ENCODE measurements around the gene TFG.
"Not testable (repeated sequence)": the region's sequence is repeated elsewhere in the genome, so short reads cannot be mapped to it uniquely, and the experiment has no call there.

The TFG gene

GRCh38 chr3:100708989-100709841, at the start of gene TFG:
TFG (plus strand) TSS chr3:100709494; CDS start chr3:100713686, 4,192 bp downstream.
- peak; percentile 98 for DNase-seq (ENCODE audit: low spot score)

DNA sequence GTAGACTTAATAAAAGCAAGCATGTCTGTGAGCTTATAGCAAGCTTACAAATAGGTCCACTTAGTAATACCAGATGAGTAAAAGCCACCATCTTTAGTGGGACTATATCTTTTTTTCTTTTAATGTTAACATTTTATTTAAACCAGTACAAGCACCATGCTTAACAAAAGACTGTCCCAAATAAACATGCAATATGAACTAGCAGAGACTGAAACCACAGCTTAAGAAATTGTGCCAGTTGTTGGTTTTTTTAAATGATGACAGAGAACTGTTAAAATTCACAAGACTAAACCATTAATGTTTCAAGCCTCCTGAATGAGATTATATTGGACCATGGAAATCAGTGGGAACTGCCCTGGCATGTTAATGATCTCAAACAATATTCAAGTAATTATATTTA, 48.0 kb upstream of the TFG start:
- not testable (repeated sequence) for DNase-seq (ENCODE audit: low spot score)

- no peak for DNase-seq (ENCODE audit: low spot score)
Observed at GRCh38 chr3:100662113-100662823, 47.0 kb upstream of the TFG start.

GRCh38 chr3:100665230-100665629, 44.1 kb upstream of the TFG start:
- no peak for DNase-seq (ENCODE audit: low spot score)

GRCh38 chr3:100666699-100667098, 42.6 kb upstream of the TFG start:
- DNase-seq (ENCODE audit: low spot score) = not testable (repeated sequence)

DNA sequence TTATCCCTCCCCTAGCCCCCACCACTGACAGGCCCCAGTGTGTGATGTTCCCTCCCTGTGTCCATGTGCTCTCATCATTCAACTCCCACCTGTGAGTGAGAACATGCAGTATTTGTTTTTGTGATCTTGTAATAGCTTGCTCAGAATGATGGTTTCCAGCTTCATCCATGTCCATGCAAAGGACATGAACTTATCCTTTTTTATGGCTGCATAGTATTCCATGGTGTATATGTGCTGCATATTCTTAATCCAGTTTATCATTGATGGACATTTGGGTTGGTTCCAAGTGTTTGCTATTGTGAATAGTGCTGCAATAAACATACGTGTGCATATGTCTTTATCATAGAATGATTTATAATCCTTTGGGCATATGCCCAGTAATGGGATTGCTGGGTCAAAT, 42.0 kb upstream of the TFG start:
- DNase-seq (ENCODE audit: low spot score) = not testable (repeated sequence)

GRCh38 chr3:100670995-100671394, 38.3 kb upstream of the TFG start:
- not testable (repeated sequence) for DNase-seq (ENCODE audit: low spot score)

GRCh38 chr3:100681496-100681895, 27.8 kb upstream of the TFG start:
- DNase-seq (ENCODE audit: low spot score) = no peak

DNA sequence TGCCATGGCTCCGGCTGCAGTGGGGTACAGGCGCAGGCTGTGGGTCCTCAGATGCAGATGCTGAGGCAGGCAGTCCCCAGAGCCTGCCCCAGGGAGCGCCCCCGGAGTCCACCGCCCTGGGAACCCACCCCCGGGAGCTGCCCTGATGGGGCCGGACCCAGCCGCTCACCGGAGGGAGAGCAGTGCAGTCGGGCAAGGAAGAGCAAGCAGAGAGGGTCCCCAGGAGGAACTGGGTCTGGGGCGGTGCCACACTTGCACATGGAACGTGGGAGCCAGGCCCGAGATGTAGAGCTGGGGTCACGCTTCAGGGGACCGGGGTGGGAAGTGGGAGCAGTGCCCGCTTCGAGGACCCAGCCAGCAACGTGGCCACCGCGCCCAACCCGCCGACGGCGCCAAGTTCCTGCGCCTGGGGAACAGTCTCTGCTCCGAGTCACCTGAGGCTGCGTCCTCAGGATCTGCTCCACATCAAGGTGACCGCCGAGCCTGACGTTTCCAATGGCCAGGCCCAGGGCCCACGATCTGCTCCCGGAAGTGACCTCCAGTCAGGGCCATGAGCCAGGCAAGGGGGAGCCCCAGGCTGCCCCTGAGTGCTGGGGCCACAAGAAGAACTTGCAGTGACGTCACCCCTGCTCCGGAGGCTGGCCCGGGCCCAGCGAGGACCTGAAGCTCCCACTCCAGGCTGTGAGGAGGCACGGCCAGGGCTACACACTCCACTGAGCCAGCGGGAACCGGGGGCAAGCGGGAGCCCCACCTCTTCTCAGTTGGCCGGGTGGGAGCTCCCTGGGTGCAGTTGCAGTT, 27.0 kb upstream of the TFG start:
- DNase-seq (ENCODE audit: low spot score) = no peak

GRCh38 chr3:100682854-100683760, 26.2 kb upstream of the TFG start:
- DNase-seq (ENCODE audit: low spot score) = no peak

DNA sequence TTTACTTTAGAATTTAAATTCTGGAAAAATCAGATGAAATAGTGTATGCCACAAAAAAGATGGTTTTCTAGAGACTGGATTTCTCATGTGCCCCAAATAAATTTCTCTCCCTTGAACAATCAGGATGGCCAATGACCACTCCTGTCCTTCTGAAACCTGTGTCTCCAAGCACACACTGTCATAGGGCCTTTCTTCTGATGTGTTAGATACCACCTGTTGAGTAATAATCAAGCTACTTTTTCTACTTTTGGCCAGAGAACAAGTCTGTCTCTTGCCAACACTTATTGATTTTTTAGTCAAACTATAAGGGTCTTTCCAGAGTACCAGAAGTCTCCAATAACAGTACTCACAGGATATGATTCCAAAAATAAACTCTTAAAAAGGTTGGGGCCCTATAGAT, 16.1 kb upstream of the TFG start:
- DNase-seq (ENCODE audit: low spot score) = no peak

DNA sequence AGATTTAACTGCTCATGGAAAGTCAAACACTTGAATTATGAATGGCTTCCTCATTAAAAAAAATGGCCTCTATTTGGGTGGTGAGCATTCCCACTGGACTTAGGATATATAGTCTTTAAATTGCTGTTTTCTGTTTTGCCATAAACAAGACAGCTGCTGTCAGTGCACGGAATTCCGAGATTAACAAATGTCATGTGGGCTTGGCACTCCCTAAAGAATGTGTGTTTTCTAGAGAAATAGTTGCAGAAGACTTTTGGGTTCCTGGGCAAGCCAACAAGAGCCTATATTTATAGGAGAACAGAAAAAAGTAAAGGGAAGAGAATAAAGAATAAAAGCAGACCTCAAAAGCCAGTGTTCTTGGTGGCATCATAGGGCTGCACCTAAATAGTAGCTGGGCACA, 13.6 kb upstream of the TFG start:
- DNase-seq (ENCODE audit: low spot score) = no peak

DNA sequence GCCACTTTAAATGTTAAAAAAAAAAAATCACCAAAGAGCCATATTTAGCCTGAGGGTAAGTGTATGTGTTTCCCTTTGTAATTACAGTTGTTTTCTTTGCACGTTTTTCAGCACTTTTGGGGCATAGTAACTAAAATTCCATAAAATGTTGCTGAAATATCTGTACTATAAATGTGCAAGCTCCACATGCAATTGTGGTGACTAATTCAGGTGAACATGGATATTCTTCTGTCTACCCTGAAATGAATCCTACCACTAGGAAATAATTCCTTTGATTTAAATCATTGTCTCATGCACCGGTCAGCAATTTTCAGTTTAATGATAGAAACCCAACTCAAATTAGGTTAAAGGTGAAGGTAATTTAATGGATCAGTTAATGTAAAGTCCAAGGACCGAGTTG, 13.1 kb upstream of the TFG start:
- DNase-seq (ENCODE audit: low spot score) = no peak

GRCh38 chr3:100697172-100697571, 12.1 kb upstream of the TFG start:
- DNase-seq (ENCODE audit: low spot score) = no peak

GRCh38 chr3:100697723-100698285, 11.5 kb upstream of the TFG start:
- no peak for DNase-seq (ENCODE audit: low spot score)

DNA sequence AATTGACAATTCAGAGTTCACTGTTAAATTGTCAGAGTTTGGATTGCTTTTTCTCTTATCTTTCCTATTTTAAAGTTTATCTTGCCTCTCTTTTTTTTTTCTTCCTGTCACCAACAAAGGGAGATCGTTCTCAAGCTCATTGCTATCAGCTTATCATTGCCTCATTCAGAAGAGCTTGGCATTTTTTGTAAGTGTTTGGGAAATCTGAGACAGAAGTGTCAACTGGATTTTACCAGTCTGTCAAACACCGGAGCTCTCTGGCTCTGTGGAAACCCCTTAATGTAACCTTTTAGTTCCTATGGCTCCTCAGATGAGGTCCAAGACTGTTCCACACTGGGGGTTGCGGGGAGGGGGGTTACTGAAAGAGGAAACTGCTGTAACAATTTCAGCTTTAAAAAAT, 10.6 kb upstream of the TFG start:
- no peak for DNase-seq (ENCODE audit: low spot score)

GRCh38 chr3:100700708-100701107, 8.6 kb upstream of the TFG start:
- DNase-seq (ENCODE audit: low spot score) = no peak

GRCh38 chr3:100702082-100702979, 7.0 kb upstream of the TFG start:
- DNase-seq (ENCODE audit: low spot score) = no peak

DNA sequence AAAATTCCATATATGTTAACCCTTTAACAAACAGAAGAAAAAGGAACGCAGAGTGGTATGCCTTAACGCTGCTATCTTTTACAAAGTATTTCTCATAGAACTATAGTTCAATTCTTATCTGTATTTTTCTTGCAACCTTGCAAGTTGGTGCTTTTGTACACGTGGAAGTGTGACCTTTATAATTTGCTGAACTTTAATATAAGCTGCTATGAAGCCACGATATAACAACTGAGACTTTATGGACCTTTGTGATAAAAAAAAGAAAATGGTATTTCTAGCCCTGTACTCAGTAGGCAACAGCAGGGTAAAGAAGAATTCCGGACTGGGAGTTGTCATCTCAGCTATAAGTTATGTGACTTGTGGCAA, 6.3 kb upstream of the TFG start:
- no peak for DNase-seq (ENCODE audit: low spot score)

DNA sequence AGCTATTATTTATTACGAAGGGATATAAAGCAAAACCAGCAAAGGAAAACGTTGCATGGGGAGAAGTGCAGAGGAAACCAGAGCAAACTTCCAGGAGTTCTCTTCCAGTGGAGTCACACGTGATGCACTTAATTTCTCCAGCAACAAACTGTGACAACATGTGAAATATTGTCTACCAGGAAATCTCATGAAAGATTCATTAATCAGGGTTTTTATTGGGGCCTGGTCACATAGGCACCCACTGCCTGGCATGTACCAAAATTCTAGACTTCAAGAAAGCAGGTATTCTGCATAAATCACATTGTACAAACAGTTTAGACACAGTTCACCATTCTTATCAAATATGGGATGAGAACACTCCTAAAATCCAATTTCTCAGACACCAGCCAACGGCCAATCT, 5.4 kb upstream of the TFG start:
- DNase-seq (ENCODE audit: low spot score) = no peak
